Left lung (tissue), 10 donors: ENCODE data around the gene TNIK. TPM values are rescaled to one million over a fixed set of nuclear protein-coding genes. Genes with fewer than 3 reads are reported as not detected.

Source experiments
- ATAC-seq: fragments of 200-7000 bp; cut with Tn5 transposase; one replicate; pipeline ENCODE4 v1.9.1; 2020; ENCODE audit warnings: moderate library complexity
- DNase-seq, 4 donors: peaks; one replicate each; pipeline ENCODE4 v3.0.0-alpha.2; 2013 to 2020
- H3K27ac ChIP-seq, 2 donors: fragments of 200-600 bp; sonication (generic) in 1 of 2; one replicate each; pipeline versions ENCODE4 v1.5.0 to v1.8.0; 2020 to 2021
- H3K27me3 ChIP-seq, 2 donors: fragments of 200-600 bp; sonication (generic) in 1 of 2; one replicate each; pipeline versions ENCODE4 v1.5.0 to v1.8.0; 2020 to 2021
- H3K36me3 ChIP-seq, 2 donors: fragments of 200-600 bp; sonication (generic) in 1 of 2; one replicate each; pipeline versions ENCODE4 v1.5.0 to v1.8.0; 2020 to 2021
- H3K4me1 ChIP-seq, 2 donors: fragments of 200-600 bp; one replicate each; pipeline ENCODE4 v1.8.0; 2021
- H3K4me3 ChIP-seq, 2 donors: fragments of 200-600 bp; sonication (generic) in 1 of 2; one replicate each; pipeline versions ENCODE4 v1.5.0 to v1.8.0; 2020 to 2021; ENCODE audit warnings: mild to moderate bottlenecking in 1 of 2
- H3K9me3 ChIP-seq, 2 donors: fragments of 200-600 bp; sonication (generic) in 1 of 2; one replicate each; pipeline versions ENCODE4 v1.5.0 to v1.8.0; 2020 to 2021
- intact Hi-C, 2 donors: fragments of 100-400 bp; cut with DNase I; formaldehyde crosslinking; loops; one replicate each; pipeline versions ENCODE4 v1.11.2 to v1.14.2; 2022
- polyA plus RNA-seq, 6 donors: library from polyadenylated mRNA; unstranded; fragments of 120-200 nt; gene quantifications; one replicate each; pipeline ENCODE4 v1.2.1, GENCODE V29; 2013; ENCODE audit not compliant: insufficient read length in 6 of 6
- total RNA-seq, 2 donors: library from RNA; stranded (reverse); fragmentation: NEBNext Ultra II Directional; extraction: Animal tissue kit (Norgen Biotek cat#: 25700); gene quantifications; one replicate each; pipeline ENCODE4 v1.2.1, GENCODE V29; 2021
- TF ChIP-seq, protein P1 (sequence below), 2 donors: fragments of 200-600 bp; sonication (generic) in 1 of 2; IDR thresholded peaks; one replicate each; pipeline versions ENCODE4 v1.5.0 to v1.8.0; 2021; ENCODE audit warnings: antibody characterized with exemption in 2 of 2
- donor health status: DM: no; HTN: yes; CAD: no.
- donor health status: DM: no; HTN: no; CAD: no.

TNIK gene
- total and polyA plus RNA-seq, 8 donors = 14.8 to 42.0 (median 17.4) TPM

DNA sequence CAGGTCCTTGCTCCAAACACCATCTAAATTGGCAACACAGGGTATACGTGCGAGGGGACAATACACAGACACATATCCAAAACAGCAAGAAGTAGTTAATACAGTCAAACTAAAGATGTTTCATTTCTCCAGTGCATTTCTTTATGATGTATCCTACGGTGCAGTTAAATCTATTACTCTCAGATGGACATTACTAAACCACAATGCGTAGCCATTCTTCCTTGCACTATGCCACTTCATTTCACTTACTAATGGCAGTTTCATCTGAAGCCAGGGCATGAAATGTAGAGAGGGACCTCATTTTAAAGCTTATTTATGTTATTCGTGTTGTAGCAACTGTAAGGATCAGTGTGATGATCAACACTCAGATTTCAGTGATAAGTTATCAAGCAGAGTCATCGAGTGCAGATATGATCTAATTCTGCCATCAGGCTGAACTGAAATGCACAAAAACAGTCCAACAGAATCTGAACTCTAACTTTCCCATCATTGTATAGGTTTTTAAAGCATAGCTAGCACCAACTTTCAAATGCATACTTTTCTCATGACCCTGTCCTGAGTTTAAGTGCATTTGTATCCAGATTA lies 14.5 kb downstream of the TNIK start:
- H3K9me3 ChIP-seq = no peaks in the 10 kb centered on the region
- DNase-seq = no peak
- H3K27me3 ChIP-seq = no peaks in the 10 kb centered on the region
- no peaks in the 10 kb centered on the region for H3K36me3 ChIP-seq
- intact Hi-C loops = no loop called here
- no peak overlapping the region for H3K27ac ChIP-seq
- TF ChIP-seq, protein P1, sequence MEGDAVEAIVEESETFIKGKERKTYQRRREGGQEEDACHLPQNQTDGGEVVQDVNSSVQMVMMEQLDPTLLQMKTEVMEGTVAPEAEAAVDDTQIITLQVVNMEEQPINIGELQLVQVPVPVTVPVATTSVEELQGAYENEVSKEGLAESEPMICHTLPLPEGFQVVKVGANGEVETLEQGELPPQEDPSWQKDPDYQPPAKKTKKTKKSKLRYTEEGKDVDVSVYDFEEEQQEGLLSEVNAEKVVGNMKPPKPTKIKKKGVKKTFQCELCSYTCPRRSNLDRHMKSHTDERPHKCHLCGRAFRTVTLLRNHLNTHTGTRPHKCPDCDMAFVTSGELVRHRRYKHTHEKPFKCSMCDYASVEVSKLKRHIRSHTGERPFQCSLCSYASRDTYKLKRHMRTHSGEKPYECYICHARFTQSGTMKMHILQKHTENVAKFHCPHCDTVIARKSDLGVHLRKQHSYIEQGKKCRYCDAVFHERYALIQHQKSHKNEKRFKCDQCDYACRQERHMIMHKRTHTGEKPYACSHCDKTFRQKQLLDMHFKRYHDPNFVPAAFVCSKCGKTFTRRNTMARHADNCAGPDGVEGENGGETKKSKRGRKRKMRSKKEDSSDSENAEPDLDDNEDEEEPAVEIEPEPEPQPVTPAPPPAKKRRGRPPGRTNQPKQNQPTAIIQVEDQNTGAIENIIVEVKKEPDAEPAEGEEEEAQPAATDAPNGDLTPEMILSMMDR (IDR thresholded peaks at IDR 0.05) = no peak
- no peaks in the 10 kb centered on the region for H3K4me1 ChIP-seq
- ATAC-seq = no peak
- no peak overlapping the region for H3K4me3 ChIP-seq

DNA sequence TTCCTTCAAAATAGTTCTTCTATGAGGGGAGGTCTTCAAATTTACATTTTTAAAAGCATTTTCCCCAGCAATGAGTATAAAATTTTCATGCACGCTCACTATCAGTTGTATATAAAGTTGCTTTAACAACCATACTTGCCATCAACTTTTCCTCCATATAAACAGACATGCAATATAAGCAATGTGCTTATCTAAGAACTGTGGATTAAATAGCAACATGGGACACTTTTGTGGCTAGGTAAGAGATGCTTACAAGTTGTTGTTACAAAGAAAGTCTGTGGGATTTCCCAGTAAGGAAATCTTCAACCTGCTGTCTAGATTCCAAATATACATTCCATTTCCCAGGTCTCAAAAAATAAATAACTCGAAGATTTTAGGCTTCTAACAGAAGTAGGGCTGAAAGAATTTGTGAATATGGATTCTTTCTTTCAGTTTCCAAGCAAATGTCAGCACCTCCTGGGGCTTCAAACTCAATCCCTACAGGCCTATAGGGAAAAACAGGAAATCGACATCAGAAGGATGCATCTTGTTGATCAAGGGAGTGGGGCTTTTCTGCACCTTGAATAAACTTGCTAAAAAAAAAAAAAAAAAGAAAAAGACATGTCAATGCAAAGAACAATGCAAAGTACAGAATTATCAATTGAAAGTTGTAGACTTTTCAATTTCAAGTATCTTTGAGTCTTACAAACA lies 16.1 kb downstream of the TNIK start:
- TF ChIP-seq, protein P1 (IDR thresholded peaks at IDR 0.05) = no peak
- no peak for DNase-seq
- Histone ChIP-seq H3K27ac (no peak overlapping the region), H3K4me3 (no peak overlapping the region), H3K4me1 (no peaks in the 10 kb centered on the region), H3K36me3 (no peaks in the 10 kb centered on the region), H3K9me3 (no peaks in the 10 kb centered on the region), H3K27me3 (no peaks in the 10 kb centered on the region)
- intact Hi-C loops = no loop called here
- no peak for ATAC-seq

DNA sequence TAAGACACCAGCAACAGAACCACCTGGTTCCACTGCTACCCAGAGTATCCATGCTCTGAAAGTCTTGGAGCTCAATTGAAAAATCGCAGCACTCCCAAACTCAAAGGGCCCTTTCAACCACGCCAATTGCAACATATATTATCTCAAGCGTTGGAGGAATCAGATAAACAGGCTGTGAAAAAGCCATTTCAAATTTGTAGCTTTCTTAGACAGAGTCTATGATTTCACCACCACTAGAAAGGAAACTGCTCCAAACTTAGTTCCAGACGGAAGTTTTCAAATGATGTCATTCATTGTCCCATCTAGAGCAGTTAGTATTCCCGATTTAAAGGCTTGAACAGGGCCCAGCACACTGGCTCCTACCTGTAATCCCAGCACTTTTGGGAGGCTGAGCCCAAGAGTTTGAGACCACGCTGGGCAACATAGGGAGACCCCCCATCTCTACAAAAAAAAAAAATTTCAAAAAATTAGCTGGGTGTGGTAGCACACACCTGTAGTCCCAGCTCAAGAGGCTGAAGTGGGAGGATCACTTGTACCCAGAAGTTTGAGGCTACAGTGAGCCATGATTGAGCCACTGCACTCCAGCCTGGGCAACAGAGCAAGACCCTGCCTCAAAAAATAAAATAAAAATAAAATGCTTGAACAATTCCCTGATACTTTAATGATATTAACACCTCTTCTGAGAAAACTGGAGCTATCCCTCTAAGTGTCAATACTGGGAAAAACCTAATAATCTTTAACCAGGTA lies 16.8 kb downstream of the TNIK start:
- no peaks in the 10 kb centered on the region for H3K27me3 ChIP-seq
- no peak overlapping the region for H3K27ac ChIP-seq
- TF ChIP-seq, protein P1 (IDR thresholded peaks at IDR 0.05) = no peak
- H3K36me3 ChIP-seq = no peaks in the 10 kb centered on the region
- no peak for ATAC-seq
- no peak overlapping the region for H3K4me3 ChIP-seq
- H3K4me1 ChIP-seq = no peaks in the 10 kb centered on the region
- peak in 2 of 4 donors; percentile 35 to 71 for DNase-seq
- intact Hi-C loops = no loop called here
- no peaks in the 10 kb centered on the region for H3K9me3 ChIP-seq

DNA sequence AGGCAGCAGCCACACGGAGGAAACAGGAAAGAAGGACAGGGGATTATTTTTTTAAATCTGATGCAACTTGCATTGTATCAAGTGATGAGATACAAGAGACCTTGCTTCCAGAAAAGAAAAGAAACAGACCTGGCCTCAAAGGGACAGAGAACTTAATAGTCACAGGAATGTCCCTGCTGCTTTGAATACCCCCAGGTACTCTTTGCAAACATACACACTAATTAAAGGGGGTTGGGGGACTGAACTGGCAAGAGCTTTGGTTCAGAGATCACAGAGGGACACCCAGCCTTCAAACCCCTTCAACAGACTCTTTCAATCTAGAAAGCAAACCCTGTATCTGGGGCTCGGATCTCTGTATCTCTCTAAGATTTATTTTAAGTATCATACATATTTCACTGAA lies 18.0 kb downstream of the TNIK start:
- intact Hi-C loops = no loop called here
- TF ChIP-seq, protein P1 (IDR thresholded peaks at IDR 0.05) = no peak
- ATAC-seq = no peak

DNA sequence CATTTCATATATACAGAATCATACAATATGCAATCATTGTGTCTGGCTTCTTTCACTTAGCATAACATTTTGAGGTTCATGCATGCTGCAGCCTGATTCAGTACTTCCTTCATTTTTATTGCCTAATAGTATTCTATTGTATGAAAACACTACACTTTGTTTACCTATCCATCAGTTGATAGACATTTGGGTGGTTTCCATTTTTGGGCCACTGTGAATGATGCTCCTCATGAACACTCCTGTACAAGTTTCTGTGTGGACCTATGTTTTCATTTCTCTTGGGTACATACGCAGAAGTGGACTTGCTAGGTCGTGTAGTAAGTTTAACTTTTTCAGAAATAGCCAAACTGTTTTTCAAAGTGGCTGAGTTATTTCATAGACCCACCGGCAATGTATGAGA lies 18.8 kb downstream of the TNIK start:
- no peaks in the 10 kb centered on the region for H3K9me3 ChIP-seq
- no peak overlapping the region for H3K4me3 ChIP-seq
- no peaks in the 10 kb centered on the region for H3K4me1 ChIP-seq
- DNase-seq (no peak), ATAC-seq (peak; percentile 69)
- no peak overlapping the region for H3K27ac ChIP-seq
- intact Hi-C loops = no loop called here
- H3K27me3 ChIP-seq = no peaks in the 10 kb centered on the region
- TF ChIP-seq, protein P1 (IDR thresholded peaks at IDR 0.05) = no peak
- no peaks in the 10 kb centered on the region for H3K36me3 ChIP-seq

More for the DNA sequence above, 18.0 kb downstream of the TNIK start:
- no peaks in the 10 kb centered on the region for H3K36me3 ChIP-seq
- H3K27ac ChIP-seq = no peak overlapping the region
- no peak for DNase-seq
- no peak overlapping the region for H3K4me3 ChIP-seq
- no peaks in the 10 kb centered on the region for H3K9me3 ChIP-seq
- no peaks in the 10 kb centered on the region for H3K4me1 ChIP-seq
- H3K27me3 ChIP-seq = no peaks in the 10 kb centered on the region
